OCI-LY3 (cell line): ENCODE data around the gene RFC1.

Experiments
- CTCF ChIP-seq: fragments of 200-600, 300-600 bp; sonication (generic); IDR thresholded peaks from 2 replicates; pipeline ENCODE4 v1.5.1; 2014; ENCODE audit warnings: antibody characterized with exemption, low read length, low read depth
- EZH2phosphoT487 ChIP-seq: fragments of 200-600 bp; shearing (Covaris generic); IDR thresholded peaks from 2 replicates; pipeline ENCODE4 v1.6.1; 2018; ENCODE audit warnings: antibody characterized with exemption, mixed run types, low read depth

GRCh38 chr4:39346856-39347519 lies 19.2 kb downstream of the RFC1 start:
- TF ChIP-seq CTCF (no peak), EZH2phosphoT487 (no peak)
